GM19351 (cell line): ENCODE results near the gene MYOG.

Source experiments
- ATAC-seq: cut with Tn5 transposase; IDR thresholded peaks from one replicate; pipeline ENCODE4 v1.9.1; 2021; ENCODE audit warnings: mild to moderate bottlenecking, moderate library complexity; ENCODE audit not compliant: unreplicated experiment

MYOG gene

GRCh38 chr1:203117611-203118575, 32.1 kb upstream of the MYOG start:
- no peak for ATAC-seq

GRCh38 chr1:203116091-203116820, 30.4 kb upstream of the MYOG start:
- ATAC-seq = no peak

GRCh38 chr1:203114202-203114601, 28.4 kb upstream of the MYOG start:
- no peak for ATAC-seq

- no peak for ATAC-seq
Observed at GRCh38 chr1:203113308-203113707, 27.5 kb upstream of the MYOG start.

- no peak for ATAC-seq
Observed at GRCh38 chr1:203112475-203112874, 26.7 kb upstream of the MYOG start.

- ATAC-seq = no peak
Observed at GRCh38 chr1:203104789-203105390, 19.1 kb upstream of the MYOG start.

GRCh38 chr1:203103829-203104495, 18.1 kb upstream of the MYOG start:
- ATAC-seq = no peak

GRCh38 chr1:203103216-203103615, 17.4 kb upstream of the MYOG start:
- no peak for ATAC-seq

- no peak for ATAC-seq
Observed at GRCh38 chr1:203101813-203102634, 16.2 kb upstream of the MYOG start.

GRCh38 chr1:203100516-203100869, 14.7 kb upstream of the MYOG start:
- ATAC-seq = no peak

GRCh38 chr1:203099805-203100515, 14.1 kb upstream of the MYOG start:
- ATAC-seq = no peak

- ATAC-seq = no peak
Observed at GRCh38 chr1:203098914-203099520, 13.2 kb upstream of the MYOG start.

GRCh38 chr1:203098445-203098844, 12.6 kb upstream of the MYOG start:
- no peak for ATAC-seq

- ATAC-seq = no peak
Observed at GRCh38 chr1:203097001-203097400, 11.2 kb upstream of the MYOG start.

- ATAC-seq = no peak
Observed at GRCh38 chr1:203096566-203096965, 10.8 kb upstream of the MYOG start.

- ATAC-seq = no peak
Observed at GRCh38 chr1:203095061-203095690, 9.4 kb upstream of the MYOG start.

- no peak for ATAC-seq
Observed at GRCh38 chr1:203093754-203094410, 8.1 kb upstream of the MYOG start.

GRCh38 chr1:203091761-203092330, 6.0 kb upstream of the MYOG start:
- ATAC-seq = no peak
